Activated B cell treated with CpG ODN at 0.5 μM for 24 hours (primary cell): ENCODE data around the gene IZUMO4. TPM values are rescaled to one million over a fixed set of nuclear protein-coding genes. Genes with fewer than 3 reads are reported as not detected.

Source experiments
- ATAC-seq: fragments of 200-7000 bp; cut with Tn5 transposase; one replicate; pipeline ENCODE4 v1.10.0; 2021; ENCODE audit warnings: low read depth, mild to moderate bottlenecking, moderate library complexity
- CTCF ChIA-PET: fragments of 350-600 bp; sonication (Branson Sonifier 250); formaldehyde crosslinking; loops from one replicate; lab custom pipeline; 2021; ENCODE audit warnings: antibody characterized with exemption; lab: Charles Lee
- POLR2A ChIA-PET: fragments of 350-600 bp; sonication (Branson Sonifier 250); formaldehyde crosslinking; loops from one replicate; lab custom pipeline; 2021; ENCODE audit warnings: antibody characterized with exemption; lab: Charles Lee
- DNase-seq: peaks from one replicate; pipeline ENCODE4 v3.0.0; 2022
- H3K27ac Mint-ChIP-seq: one replicate; pipeline ENCODE4 v1.8.0; 2020; ENCODE audit warnings: mixed read lengths
- H3K27me3 Mint-ChIP-seq: one replicate; pipeline ENCODE4 v1.8.0; 2021; ENCODE audit warnings: mixed read lengths
- H3K36me3 Mint-ChIP-seq: one replicate; pipeline ENCODE4 v1.8.0; 2021; ENCODE audit warnings: low read depth, mixed read lengths
- H3K4me1 Mint-ChIP-seq: one replicate; pipeline ENCODE4 v1.8.0; 2021; ENCODE audit warnings: mixed read lengths
- H3K4me3 Mint-ChIP-seq: one replicate; pipeline ENCODE4 v1.8.0; 2020; ENCODE audit warnings: mild to moderate bottlenecking, mixed read lengths
- H3K9me3 Mint-ChIP-seq: one replicate; pipeline ENCODE4 v1.8.0; 2020; ENCODE audit warnings: mixed read lengths
- intact Hi-C: fragments of 100-400 bp; cut with micrococcal nuclease; formaldehyde crosslinking; loops from one replicate; pipeline ENCODE4 v1.15.1; 2024
- total RNA-seq: library from RNA; stranded (reverse); gene quantifications from 2 replicates; pipeline ENCODE4 v1.2.3, GENCODE V29; 2022
- TF ChIP-seq, protein P1 (sequence below): fragments of 200-600 bp; IDR thresholded peaks from one replicate; pipeline ENCODE4 v1.8.0; 2022; ENCODE audit warnings: antibody characterized with exemption, mild to moderate bottlenecking

Gene IZUMO4
- total RNA-seq, 1 donor from 2014 or later: 78.6 TPM

DNA sequence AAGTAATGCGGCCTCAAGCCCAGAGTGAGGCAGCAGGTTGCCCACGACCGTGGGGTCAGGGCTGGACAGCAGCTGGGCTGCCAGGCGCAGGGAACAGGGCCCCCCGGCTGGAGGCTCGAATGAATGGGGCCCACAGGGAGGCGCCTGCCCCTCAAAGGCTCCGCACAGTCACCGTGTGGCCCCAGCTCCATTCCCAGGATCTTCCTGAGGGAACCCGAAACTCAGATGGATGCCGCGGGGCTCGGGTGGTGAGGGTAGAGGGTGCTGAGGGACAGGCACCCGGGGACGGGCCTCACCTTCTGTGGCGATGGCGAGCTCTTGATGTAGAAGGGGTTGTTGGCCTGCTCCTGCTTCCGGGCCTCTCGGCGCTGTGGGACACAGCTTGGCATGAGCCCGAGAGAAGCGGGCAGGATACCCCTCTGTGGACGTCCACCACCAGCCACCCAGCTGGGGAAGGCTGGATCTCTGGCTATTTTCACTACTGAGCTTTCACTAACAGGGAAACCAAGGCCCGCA lies 19.3 kb downstream of the IZUMO4 start:
- CTCF ChIA-PET: no interaction called here
- Mint-ChIP-seq H3K4me3 (no peak overlapping the region), H3K9me3 (no peaks in the 10 kb centered on the region), H3K27me3 (no peaks in the 10 kb centered on the region), H3K36me3 (peaks cover 80% of the 10 kb centered on the region), H3K4me1 (peaks cover 3% of the 10 kb centered on the region), H3K27ac (no peak overlapping the region)
- TF ChIP-seq, protein P1, sequence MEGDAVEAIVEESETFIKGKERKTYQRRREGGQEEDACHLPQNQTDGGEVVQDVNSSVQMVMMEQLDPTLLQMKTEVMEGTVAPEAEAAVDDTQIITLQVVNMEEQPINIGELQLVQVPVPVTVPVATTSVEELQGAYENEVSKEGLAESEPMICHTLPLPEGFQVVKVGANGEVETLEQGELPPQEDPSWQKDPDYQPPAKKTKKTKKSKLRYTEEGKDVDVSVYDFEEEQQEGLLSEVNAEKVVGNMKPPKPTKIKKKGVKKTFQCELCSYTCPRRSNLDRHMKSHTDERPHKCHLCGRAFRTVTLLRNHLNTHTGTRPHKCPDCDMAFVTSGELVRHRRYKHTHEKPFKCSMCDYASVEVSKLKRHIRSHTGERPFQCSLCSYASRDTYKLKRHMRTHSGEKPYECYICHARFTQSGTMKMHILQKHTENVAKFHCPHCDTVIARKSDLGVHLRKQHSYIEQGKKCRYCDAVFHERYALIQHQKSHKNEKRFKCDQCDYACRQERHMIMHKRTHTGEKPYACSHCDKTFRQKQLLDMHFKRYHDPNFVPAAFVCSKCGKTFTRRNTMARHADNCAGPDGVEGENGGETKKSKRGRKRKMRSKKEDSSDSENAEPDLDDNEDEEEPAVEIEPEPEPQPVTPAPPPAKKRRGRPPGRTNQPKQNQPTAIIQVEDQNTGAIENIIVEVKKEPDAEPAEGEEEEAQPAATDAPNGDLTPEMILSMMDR: no peak
- intact Hi-C loops: no loop called here
- ATAC-seq: no peak
- DNase-seq: no peak
- POLR2A ChIA-PET: no interaction called here

DNA sequence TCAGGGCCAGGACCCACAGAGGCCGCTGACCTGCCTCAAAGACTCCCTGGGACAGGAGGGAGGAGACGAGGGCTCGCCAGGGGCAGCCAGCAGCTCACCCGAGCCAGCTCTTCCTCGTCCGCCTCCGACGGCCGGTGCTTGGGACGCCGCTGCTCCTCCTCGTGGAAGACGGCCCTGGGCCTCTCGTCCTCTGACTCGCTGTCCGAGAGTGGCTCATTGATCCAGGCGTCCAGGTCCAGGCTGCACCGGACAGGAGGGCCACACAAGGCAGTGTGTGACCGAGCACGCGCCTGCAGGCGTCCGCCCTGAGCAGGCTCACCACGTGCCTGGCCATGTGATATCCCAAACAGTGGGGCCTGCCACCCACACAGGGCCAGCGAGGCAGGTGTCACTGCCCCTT lies 19.8 kb downstream of the IZUMO4 start:
- peaks cover 3% of the 10 kb centered on the region for H3K4me1 Mint-ChIP-seq
- no peak overlapping the region for H3K27ac Mint-ChIP-seq
- ChIA-PET POLR2A (no interaction called here), CTCF (no interaction called here)
- DNase-seq: no peak
- no peaks in the 10 kb centered on the region for H3K9me3 Mint-ChIP-seq
- H3K36me3 Mint-ChIP-seq: peaks cover 82% of the 10 kb centered on the region
- H3K27me3 Mint-ChIP-seq: no peaks in the 10 kb centered on the region
- H3K4me3 Mint-ChIP-seq: no peak overlapping the region
- no peak for ATAC-seq
- intact Hi-C loops: no loop called here
- TF ChIP-seq, protein P1: no peak

DNA sequence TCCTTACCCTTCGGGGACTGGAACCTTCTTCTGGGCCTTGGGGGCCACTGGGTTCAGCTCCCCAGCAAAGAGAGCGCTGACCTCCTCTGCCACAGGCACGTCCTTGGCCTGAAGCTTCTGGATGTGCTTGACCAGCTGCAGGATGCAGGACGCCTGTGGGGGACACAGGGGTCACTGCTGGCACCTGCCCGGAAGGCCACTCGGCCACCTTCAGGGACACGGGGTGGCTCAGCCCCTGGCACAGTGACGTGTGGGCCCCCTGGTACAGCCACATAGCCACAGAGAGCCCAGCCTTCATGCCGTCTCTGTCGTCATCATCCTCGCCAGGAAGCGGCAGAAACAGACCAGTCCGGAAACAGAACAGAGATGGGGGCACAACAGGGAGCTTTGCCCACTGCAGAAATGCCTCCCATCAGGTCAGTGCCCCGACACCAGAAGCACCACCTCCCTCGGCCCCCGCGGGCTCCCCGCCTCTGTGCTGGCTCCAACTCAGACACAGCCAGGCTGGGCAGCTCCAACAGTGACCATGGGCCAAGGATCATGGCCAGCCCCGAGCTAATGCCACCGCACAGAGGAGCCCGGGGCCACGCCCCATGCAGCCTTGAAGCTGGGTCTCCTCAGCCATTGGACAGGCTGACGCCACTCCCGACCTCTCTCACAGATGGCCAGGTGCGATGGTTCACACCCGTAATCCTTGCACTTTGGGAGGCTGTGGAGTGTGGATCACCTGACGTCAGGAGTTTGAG lies 20.7 kb downstream of the IZUMO4 start:
- DNase-seq (no peak), ATAC-seq (no peak)
- peaks cover 80% of the 10 kb centered on the region for H3K36me3 Mint-ChIP-seq
- ChIA-PET POLR2A (no interaction called here), CTCF (no interaction called here)
- no peak overlapping the region for H3K27ac Mint-ChIP-seq
- no peaks in the 10 kb centered on the region for H3K9me3 Mint-ChIP-seq
- intact Hi-C loops: no loop called here
- TF ChIP-seq, protein P1: no peak
- peaks cover 3% of the 10 kb centered on the region for H3K4me1 Mint-ChIP-seq
- H3K27me3 Mint-ChIP-seq: no peaks in the 10 kb centered on the region
- no peak overlapping the region for H3K4me3 Mint-ChIP-seq

DNA sequence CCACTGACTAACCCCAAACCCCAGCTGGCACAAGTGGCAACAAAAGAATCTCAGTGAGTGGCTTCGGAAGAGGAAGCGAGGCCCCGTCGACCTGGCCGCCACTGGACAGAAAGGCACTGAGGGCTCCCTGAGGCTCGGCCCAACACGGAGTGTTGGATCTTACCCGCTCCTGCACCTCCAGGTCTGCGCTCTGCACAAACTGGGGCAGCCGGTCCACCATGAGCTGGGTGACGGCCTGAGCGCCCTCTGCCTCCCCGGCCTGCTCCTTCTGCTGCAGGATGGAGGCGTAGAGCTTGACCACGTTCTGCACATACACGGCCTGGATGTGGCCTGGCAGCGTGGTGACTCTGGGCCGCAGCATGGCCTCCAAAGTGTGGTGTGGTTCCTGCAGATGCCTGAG lies 21.7 kb downstream of the IZUMO4 start:
- intact Hi-C loops: no loop called here
- Mint-ChIP-seq H3K4me1 (peaks cover 3% of the 10 kb centered on the region), H3K36me3 (peaks cover 85% of the 10 kb centered on the region), H3K27me3 (no peaks in the 10 kb centered on the region), H3K27ac (no peak overlapping the region), H3K4me3 (no peak overlapping the region), H3K9me3 (no peaks in the 10 kb centered on the region)
- CTCF ChIA-PET: no interaction called here
- TF ChIP-seq, protein P1: no peak
- no peak for ATAC-seq
- POLR2A ChIA-PET: no interaction called here
- DNase-seq: no peak

DNA sequence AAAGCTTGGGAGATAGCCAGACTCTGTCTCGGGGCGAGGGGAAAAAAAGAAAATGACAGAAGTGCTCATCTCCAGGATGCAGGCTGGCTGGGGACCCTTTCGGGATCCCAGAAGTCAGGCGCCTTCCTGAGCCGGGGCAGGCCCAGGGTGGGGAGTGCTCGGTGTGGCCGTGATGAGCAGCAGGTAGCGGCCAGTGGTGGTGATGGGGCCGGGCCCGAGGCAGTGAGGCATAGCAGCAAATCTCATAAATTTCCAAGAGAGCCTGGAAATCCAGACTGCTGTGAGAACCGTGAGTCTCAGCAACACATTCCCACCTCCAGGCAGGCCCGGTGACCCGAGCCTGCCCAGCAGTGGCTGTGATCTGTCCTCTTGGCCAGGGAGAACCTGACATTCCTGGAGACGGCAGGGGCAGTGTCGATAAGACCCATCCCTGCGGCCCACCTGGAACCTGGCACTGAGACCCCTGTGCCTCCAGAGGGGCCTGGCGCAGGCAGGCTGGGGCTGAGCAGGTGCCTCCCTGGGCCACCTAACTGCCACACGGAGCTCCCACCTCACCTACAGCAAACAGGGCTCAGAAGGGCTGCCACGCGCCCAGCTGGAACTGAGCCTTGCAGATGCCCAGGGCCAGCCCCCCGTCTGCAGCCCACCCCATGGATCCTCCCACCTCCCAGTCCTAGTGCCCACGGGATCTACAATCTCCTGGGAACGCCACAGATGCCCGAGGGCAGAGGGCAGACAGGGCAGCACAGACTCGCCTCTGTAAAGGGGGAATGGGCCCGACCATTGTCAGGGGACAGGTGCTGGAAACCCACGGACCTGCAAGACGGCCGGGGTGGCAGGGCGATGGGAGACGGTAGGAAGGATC lies 23.4 kb downstream of the IZUMO4 start:
- ChIA-PET CTCF (no interaction called here), POLR2A (interaction anchor here (0.6 kb wide), 1 partner anchor 85 kb away, joined by 3 read pairs; no protein-coding TSS in a partner anchor)
- Mint-ChIP-seq H3K9me3 (no peaks in the 10 kb centered on the region), H3K36me3 (peaks cover 79% of the 10 kb centered on the region), H3K4me3 (no peak overlapping the region), H3K4me1 (no peaks in the 10 kb centered on the region), H3K27me3 (no peaks in the 10 kb centered on the region), H3K27ac (no peak overlapping the region)
- TF ChIP-seq, protein P1: no peak
- DNase-seq (no peak), ATAC-seq (no peak)
- intact Hi-C loops: no loop called here
